DND-41 (cell line): ENCODE data around the gene AP1AR.

Experiments
- EZH2 ChIP-seq: IDR thresholded peaks from 3 replicates; pipeline ENCODE4 v1.6.1; 2012; ENCODE audit warnings: borderline replicate concordance, low read depth, mild to moderate bottlenecking, moderate library complexity, low read length, inconsistent platforms; ENCODE audit not compliant: severe bottlenecking
- TF ChIP-seq, protein P1 (sequence below): IDR thresholded peaks from 2 replicates; pipeline ENCODE4 v1.5.1; 2012; ENCODE audit warnings: borderline replicate concordance, low read length, moderate library complexity, mild to moderate bottlenecking; ENCODE audit not compliant: poor library complexity, severe bottlenecking; ENCODE audit errors: extremely low read depth

DNA sequence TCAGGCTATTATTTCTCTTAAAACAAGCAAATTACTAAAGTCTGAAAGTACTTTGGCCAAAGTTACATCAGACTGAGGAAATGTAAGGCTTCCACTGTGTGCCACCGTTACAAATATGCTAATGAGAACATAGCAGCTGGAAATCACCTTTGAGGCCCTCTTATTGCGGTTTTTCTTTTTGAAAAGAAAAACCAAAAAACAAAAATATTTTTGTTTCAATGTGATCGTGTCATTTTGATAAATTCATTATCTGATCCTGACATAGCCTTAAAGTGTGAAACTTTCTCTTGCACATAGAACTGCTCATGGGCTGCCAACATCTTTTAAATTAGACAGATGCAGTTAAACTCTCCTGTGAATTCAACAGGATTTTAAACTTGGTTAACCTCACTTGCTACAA is 56.9 kb downstream of the AP1AR start:
- TF ChIP-seq, protein P1, sequence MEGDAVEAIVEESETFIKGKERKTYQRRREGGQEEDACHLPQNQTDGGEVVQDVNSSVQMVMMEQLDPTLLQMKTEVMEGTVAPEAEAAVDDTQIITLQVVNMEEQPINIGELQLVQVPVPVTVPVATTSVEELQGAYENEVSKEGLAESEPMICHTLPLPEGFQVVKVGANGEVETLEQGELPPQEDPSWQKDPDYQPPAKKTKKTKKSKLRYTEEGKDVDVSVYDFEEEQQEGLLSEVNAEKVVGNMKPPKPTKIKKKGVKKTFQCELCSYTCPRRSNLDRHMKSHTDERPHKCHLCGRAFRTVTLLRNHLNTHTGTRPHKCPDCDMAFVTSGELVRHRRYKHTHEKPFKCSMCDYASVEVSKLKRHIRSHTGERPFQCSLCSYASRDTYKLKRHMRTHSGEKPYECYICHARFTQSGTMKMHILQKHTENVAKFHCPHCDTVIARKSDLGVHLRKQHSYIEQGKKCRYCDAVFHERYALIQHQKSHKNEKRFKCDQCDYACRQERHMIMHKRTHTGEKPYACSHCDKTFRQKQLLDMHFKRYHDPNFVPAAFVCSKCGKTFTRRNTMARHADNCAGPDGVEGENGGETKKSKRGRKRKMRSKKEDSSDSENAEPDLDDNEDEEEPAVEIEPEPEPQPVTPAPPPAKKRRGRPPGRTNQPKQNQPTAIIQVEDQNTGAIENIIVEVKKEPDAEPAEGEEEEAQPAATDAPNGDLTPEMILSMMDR = no peak
- no peak for TF ChIP-seq EZH2
